NCI-H2227 (cell line): Measurements from ENCODE around the gene RCBTB2.

Experiments
- DNase-seq: peaks from one replicate; lab custom pipeline; 2025; ENCODE audit not compliant: unreplicated experiment; lab: John Stamatoyannopoulos, UW

The RCBTB2 gene

DNA sequence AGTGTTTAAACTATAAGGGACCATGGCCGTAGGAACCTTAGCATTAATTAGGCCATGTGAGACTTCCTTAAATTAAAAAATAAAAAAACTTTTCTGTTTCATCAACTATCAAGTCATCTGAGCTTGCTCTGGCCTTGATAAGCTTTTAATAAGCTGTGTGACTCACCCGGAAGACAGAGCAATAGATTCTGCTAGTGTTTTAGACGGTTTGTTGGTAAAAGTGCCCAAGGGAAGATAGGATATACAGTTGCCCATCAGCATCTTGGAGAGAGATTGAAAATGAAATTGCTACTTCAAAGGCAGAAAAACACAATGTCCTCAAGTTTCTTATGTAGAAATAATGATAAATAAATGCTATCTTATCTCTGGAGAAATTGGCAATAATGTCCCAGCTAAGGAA lies 31.2 kb upstream of the RCBTB2 start:
- DNase-seq, result no peak

DNA sequence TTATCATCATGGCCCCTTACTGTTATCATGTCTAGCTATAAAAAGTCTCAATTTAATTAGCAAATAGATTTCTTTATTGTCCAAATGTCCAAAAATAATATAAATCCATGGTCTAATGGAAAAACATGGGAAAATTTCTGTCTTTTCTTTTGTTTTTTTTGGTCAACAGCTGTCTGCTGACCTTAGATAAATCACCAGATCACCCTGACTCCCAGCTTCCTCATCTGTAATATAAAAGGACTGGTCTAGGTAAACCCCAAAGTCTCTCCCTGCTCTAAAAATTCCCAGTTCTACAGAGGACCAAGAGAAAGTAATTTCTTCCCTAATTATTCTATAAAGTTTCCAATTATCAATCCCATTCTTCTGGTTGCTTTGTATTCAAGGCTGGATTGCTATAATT lies 30.7 kb upstream of the RCBTB2 start:
- no peak for DNase-seq

DNA sequence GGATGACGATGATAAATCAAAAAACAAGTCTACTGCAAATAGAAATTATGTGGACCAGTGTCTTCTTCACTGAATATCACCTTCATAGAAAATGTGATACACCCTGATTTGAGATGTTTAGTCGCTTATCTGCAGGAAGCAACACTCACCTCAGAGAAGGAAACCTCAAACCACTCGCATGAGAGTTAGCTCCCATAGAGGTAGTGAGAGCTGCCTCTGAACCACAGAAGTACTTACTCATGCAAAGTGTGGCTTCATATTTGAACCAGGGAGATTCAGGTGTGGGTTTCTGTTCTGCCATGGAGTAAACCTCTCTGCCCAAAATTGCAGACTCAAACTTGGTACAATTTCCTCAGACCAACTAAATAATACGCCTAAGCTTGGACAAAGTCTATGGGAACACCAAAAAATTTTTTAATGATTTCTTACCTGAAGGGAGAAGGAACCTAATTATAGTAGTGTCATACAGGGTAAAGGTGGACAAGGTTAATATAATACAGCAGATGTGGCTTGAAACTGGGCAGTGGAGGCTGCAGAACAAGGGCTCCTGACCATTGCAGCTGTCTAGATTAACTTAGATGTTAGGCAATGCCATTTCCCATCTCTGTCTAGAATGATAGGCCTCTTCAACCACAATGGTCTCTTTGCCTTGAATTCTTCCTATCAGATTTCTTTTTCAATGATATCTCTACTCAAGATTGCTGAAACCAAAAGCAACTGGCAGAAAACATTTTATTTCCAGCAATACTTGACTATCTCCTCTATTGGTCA lies 29.6 kb upstream of the RCBTB2 start:
- no peak for DNase-seq

DNA sequence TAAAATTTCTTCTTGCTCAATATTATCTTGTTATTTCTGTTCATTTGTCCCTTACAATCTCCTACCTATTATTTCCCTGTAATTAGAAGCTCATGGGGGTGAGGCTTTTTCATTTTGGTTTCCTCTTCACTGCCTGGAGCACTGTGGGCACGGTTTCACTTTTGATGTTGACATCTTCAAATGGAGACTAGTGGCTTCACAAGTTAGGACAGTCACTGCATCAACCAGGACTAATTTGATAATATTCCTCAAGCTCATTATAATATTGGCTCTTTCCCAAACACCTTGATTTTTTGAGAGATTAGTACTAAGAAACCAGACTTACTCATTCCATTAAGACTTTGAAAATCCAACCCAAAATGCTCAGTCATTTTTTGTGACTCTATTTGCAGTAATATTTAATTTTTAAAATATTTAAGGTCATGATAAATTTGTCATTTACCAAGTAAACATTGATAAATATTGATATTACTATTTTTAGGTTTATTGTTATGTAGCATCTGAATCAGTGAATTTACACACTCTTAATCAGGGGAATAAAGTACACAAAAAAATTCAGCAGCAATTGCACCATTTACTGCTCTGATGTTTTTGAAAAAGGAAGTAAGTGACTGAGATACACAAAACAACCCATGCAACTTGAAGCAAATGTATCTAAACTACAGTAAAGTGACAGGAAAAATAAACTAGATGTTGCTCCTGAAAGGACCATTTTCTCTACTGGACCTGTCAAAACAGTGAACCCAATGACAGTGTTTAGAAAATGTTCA lies 28.8 kb upstream of the RCBTB2 start:
- DNase-seq, result no peak

DNA sequence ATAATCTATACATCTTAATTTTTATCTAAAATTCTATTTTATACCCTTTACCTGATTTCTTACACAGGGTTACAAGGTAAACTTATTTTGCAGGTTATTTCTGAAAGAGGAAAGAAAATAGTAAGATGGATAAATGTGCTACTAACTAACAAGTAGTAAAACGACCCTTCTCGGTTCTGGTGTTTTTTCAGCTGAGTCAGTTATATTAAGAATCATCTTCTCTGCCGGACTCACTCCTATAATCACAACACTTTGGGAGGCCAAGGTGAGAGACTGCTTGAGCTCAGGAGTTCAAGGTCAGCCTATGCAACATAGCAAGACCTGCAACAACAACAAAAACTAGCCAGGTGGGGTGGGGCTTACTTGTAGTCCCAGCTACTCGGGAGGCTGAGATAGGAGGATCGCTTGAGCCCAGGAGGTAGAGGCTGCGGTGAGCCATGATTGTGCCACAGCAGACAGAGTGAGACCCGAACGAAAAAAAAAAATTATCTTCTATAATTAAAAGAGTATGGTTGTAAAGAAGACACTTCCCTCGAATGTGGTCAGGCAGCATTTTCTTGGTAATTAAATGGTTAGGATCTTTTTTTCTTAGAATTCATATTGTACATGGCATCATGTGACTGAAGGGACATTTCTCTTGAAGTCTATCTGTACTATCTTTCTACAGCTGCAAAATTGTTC lies 27.9 kb upstream of the RCBTB2 start:
- no peak for DNase-seq

DNA sequence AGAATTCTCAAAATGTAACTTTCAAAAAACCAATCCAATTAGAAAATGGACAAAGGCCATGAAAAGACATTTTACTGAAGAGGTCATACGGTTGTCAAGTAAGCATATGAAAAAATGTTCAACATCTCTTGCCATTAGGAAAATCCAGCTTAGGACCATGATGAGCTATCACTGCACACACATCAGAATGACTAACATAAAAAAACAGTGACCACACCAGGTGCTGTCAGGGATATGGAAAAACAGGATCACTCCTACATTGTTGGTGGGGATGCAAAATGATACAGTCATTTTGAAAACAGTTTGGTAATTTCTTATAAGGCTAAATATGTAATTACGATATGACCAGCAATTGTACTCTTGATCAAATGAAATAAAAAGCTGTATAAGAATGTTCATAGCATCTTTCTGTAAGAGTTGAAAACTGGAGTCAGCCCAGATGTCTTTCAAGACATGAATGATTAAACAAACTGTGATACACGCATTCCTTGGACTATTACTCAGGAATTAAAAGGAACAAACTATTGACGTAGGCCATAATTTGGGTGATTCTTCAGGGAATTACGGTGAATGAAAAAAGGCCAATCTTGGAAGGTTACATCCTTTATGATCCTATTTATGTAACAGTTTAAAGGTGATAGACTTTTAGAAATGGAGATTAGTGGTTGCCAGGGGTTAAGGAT lies 26.9 kb upstream of the RCBTB2 start:
- DNase-seq, result no peak

DNA sequence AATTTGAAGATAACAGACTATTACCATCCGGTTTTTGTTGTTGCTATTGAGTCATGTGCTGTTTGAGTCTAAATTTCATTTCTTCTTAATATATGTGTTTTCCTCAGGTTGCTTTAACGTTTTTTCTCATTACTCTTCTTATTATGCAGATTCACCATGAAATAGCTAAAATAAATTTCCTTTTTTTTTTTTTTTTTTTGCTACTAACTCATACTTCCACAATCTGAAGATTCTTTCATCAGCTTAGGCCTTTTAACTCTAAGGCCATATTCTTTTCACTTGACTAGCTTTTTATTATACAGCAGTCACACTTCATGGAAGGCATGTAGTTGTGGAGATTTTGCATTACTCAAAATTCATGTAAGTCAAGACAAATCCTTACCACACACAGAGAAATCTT lies 23.9 kb upstream of the RCBTB2 start:
- DNase-seq, result no peak

DNA sequence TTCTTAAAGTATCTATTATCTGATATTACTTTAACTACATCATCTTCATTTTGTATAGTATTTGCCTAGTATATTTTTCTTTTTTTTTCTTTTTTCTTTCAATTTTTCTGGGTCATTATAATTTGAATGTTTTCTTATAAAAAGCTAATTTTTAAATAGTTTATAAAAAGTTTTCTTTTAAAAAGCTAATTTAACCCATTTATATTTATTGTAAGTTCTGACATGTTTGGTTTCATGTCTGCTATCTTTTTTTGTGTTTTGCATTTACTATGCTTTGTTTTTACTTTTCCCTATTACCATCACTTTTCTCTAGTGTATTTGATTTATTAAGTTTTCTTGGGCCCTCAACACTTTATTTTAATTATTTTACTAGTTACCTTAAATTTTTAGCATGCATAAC lies 22.6 kb upstream of the RCBTB2 start:
- DNase-seq, result no peak

DNA sequence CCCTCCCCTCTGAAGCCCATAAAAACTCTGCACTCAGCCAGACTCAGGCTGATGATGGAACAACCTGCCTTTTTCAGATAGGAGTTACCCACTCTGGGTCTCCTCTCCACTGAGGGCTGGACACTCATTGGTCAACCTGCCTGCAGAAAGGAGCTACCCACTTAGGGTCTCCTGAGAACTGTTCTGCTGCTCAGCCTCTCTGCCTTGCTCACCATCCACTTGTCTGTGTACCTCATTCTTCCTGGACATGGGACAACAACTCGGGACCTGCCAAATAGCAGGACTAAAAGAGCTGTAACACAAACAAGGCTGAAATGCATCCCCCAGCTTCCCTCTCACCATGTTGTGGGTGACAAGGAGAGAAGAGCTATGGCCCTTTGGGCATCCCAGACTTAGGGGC lies 18.4 kb upstream of the RCBTB2 start:
- DNase-seq, result no peak

- no peak for DNase-seq
Measured at GRCh38 chr13:48549658-48550057, 16.8 kb upstream of the RCBTB2 start.

- no peak for DNase-seq
Measured at GRCh38 chr13:48547663-48548092, 14.8 kb upstream of the RCBTB2 start.

GRCh38 chr13:48545608-48546007 lies 12.7 kb upstream of the RCBTB2 start:
- no peak for DNase-seq

DNA sequence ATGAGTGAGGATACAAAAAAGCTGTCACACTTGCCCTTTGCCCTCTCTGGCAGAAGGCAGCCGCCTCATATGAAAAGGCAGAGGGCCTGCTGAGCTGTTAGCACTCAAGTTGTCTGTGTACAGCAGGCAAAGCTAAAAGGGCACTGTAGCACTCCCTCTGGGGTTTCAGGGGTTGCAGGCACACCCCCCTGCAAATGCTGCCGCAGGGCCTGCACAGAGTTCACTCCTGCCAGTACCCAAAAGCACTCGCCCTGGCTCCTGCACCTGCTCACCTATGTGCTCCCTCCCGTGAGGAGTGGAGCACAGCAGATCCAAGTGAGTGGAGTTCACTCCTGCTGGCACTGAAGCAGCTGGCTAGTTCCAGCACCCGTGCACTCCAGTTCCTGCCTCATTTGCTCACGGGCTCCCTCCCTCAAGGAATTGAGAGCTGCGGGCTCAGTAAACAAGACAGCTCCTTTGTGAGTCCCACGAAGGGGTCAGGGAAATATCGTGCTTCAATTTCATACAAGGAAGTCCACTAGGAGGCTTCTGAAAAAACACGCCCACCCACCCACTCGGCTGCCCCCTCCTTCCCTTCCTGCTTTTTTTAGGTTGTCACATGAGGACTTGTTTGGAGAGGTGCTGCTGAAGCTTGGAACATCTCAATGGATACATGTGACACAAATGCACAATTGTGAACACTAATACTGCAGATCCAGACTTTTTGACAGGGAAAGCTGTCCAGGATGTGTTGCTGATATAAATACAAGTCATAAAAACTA lies 9.9 kb upstream of the RCBTB2 start:
- DNase-seq, result peak; percentile 51

DNA sequence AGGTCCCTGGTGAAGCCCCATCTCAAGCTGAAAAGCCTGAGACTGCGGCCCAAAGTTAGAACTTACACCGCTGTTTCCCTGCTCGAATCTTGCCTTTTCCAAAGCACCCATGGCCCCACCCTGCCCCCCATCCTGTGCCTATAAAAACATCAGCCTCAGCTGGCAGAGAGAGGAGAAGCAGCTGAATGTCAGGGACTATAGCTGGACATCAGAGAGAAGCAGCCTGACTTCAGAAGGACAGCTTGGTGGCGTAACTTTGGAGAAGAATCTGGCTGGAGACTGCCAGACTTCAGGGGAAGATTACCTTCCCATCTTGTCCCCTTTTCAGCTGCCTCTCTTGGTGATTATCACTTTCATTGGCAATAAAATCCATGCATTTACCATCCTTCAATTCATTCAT lies 9.3 kb upstream of the RCBTB2 start:
- no peak for DNase-seq

- no peak for DNase-seq
Measured at GRCh38 chr13:48539550-48539949, 6.7 kb upstream of the RCBTB2 start.

GRCh38 chr13:48536621-48537250 lies 3.9 kb upstream of the RCBTB2 start:
- no peak for DNase-seq

DNA sequence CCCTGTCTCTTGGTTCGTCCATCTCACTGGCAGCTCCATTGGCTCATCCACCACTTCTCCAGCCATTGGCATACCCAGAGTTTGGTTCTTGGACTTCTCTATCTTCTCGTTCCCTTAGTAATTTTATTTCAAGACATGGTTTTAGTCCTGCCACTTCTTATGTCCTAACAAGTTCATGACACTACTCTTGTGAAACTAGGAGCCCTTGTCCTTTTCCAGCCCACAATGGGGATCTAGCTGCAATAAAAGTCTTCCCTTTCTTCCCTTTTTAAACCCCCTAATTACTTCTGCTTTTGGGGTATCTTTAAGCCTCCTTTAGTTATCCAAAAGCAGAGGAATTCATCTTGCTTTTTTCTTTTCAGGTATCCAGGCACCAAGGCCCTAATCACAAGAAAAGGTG lies 2.9 kb upstream of the RCBTB2 start:
- DNase-seq, result no peak

DNA sequence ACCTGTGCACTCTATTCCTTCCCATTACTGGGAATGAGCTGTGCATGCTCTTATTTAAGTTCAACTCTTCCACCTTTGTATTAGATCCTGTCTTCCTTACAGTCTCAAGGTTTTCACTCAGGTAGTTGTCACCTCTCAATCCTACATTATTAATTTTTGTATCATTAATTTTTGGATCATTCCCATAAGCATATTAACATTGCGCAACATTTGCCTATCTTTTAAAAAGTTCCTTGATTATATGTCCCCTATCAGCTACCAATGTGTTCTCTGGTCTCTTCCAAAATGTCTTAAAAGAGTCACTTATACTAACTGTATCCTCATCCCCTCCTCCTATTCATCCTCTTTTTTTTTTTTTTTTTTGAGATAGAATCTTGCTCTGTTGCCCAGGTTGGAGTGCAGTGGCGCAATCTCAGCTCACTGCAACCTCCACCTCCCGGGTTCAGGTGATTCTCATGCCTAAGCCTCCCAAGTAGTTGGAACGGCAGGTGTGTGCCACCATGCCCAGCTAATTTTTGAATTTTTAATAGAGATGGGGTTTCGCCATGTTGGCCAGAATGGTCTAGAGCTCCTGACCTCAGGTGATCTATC lies 2.1 kb upstream of the RCBTB2 start:
- DNase-seq, result no peak

- no peak for DNase-seq
Measured at GRCh38 chr13:48533961-48534600, 1.2 kb upstream of the RCBTB2 start.

DNA sequence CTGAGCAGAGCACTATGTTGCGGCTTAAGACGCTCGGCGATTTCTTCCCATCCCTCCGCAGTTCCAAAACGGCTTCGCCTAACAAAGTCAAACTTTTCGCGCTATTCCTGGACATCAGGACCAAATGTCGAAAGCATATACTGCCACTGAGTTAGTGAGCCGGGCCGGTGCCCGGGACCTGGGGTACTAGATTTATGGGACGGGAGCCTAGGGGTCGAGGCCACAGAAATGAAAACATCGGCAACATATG lies 699 bp downstream of the RCBTB2 start:
- DNase-seq, result peak; percentile 67
